ENCODE results near the gene USP2. TPM values are rescaled to one million over a fixed set of nuclear protein-coding genes. Genes with fewer than 3 reads are reported as not detected.

Gene USP2
- total RNA-seq, 1 donor from 2014 or later = 0.24 TPM

DNA sequence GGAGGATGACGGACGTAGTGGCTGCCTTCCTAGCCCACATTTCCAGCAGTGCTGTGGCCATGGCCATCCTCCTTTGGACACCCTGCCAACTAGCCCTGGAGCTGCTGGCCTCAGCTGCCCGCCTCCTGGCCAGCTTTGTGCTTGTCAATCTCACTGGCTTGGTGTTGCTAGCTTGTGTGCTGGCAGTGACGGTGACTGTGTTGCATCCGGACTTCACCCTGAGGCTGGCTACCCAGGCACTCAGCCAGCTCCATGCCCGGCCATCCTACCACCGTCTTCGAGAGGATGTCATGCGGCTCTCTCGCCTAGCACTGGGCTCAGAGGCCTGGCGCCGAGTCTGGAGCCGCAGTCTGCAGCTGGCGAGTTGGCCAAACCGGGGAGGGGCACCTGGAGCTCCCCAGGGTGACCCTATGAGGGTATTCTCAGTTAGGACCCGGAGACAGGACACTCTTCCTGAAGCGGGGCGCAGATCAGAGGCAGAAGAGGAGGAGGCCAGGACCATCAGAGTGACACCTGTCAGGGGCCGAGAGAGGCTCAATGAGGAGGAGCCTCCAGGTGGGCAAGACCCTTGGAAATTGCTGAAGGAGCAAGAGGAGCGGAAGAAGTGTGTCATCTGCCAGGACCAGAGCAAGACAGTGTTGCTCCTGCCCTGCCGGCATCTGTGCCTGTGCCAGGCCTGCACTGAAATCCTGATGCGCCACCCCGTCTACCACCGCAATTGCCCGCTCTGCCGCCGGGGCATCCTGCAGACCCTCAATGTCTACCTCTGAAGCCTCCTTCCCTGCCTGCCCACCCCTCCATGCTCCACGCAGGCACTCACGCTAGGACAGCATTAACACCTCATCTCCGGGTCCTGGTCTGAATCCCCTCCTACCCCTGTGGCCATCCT, 45.6 kb downstream of the USP2 start:
- POLR2A ChIA-PET = no interaction called here
- CTCF ChIA-PET = interaction anchor here (1.0 to 2.2 kb wide), 2 partner anchors 13 to 20 kb away, joined by 3 to 12 read pairs; no protein-coding TSS in a partner anchor
- Mint-ChIP-seq H3K4me1 (peaks cover 35% of the 10 kb centered on the region), H3K4me3 (peak overlapping the region; percentile 99), H3K9me3 (no peaks in the 10 kb centered on the region), H3K27ac (no peak overlapping the region), H3K36me3 (ENCODE audit: low read depth) (peaks cover 15% of the 10 kb centered on the region), H3K27me3 (peaks cover 10% of the 10 kb centered on the region)
- intact Hi-C loops (cut with micrococcal nuclease) = no loop called here
- TF ChIP-seq, protein P1, sequence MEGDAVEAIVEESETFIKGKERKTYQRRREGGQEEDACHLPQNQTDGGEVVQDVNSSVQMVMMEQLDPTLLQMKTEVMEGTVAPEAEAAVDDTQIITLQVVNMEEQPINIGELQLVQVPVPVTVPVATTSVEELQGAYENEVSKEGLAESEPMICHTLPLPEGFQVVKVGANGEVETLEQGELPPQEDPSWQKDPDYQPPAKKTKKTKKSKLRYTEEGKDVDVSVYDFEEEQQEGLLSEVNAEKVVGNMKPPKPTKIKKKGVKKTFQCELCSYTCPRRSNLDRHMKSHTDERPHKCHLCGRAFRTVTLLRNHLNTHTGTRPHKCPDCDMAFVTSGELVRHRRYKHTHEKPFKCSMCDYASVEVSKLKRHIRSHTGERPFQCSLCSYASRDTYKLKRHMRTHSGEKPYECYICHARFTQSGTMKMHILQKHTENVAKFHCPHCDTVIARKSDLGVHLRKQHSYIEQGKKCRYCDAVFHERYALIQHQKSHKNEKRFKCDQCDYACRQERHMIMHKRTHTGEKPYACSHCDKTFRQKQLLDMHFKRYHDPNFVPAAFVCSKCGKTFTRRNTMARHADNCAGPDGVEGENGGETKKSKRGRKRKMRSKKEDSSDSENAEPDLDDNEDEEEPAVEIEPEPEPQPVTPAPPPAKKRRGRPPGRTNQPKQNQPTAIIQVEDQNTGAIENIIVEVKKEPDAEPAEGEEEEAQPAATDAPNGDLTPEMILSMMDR (IDR thresholded peaks at IDR 0.05) = no peak
- ATAC-seq (ENCODE audit: low read depth) (no peak), DNase-seq (no peak)

- ATAC-seq (ENCODE audit: low read depth) = no peak
- Mint-ChIP-seq H3K27ac (peak overlapping the region; percentile 93), H3K27me3 (peaks cover 11% of the 10 kb centered on the region), H3K9me3 (no peaks in the 10 kb centered on the region), H3K4me1 (peaks cover 32% of the 10 kb centered on the region), H3K36me3 (ENCODE audit: low read depth) (peaks cover 15% of the 10 kb centered on the region), H3K4me3 (peak overlapping the region; percentile 99)
- POLR2A ChIA-PET = interaction anchor here (0.5 to 1.4 kb wide), 3 partner anchors 14 to 763 kb away, joined by 4 to 10 read pairs (median 9); partner anchors contain the start of gene ARCN1
- TF ChIP-seq, protein P1 (IDR thresholded peaks at IDR 0.05) = no peak
- no peak for DNase-seq
- CTCF ChIA-PET = interaction anchor here (1.0 to 2.2 kb wide), 2 partner anchors 12 to 21 kb away, joined by 3 to 12 read pairs; no protein-coding TSS in a partner anchor
- intact Hi-C loops (cut with micrococcal nuclease) = no loop called here
Measured at GRCh38 chr11:119335091-119335654, 46.3 kb downstream of the USP2 start.

- intact Hi-C loops (cut with micrococcal nuclease) = loop anchor here (1.0 kb wide), 4 partner anchors 11 to 213 kb away; partner anchors contain the start of genes HINFP and USP2
- H3K4me1 Mint-ChIP-seq = peaks cover 31% of the 10 kb centered on the region
- peak; percentile 97 for ATAC-seq (ENCODE audit: low read depth)
Measured at GRCh38 chr11:119334174-119334930, 47.1 kb downstream of the USP2 start, which contains the start of gene RNF26. RNF26 (plus strand) TSS chr11:119334527; CDS start chr11:119335123, 596 bp downstream.

DNA sequence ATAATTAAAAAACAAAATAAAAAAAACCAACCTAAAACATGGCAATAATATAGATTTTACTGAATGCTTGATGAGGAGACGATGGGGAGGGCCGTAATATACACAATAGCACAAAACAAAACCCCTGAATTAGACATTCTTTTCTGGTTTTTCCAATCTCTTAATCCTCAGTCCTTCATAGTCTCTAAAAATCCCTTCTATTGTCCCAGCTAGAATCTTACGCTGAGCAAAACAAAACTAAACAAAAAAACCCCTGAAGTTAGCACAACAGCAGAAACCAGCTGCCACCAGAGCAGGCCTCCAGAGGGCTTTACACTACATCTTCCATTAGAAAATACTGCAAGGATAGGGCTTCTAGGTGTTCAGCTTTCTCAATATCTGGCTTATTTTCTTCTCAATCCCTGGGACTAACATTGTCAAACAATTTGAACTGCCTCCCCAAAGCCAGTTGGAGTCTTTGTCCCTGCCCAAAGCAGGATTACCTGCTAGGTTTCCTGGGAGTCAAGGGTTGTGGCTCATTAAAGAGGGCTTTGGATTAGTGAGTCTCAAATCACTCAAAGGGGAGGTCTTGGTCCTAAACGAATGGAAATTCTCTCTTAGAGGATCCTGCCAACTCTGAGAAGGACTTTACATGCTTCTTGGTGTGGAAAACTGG, 49.3 kb downstream of the USP2 start:
- no peak overlapping the region for H3K27ac Mint-ChIP-seq

More at GRCh38 chr11:119334174-119334930, 47.1 kb downstream of the USP2 start, which contains the start of gene RNF26:
- H3K4me3 Mint-ChIP-seq = peak within 1 kb of the TSS; percentile 99
- H3K27ac Mint-ChIP-seq = peak within 1 kb of the TSS; percentile 93
- CTCF ChIA-PET = interaction anchor here (2.2 kb wide), 1 partner anchor 11 kb away, joined by 12 read pairs; no protein-coding TSS in a partner anchor
- TF ChIP-seq, protein P1 (IDR thresholded peaks at IDR 0.05) = no peak
- H3K36me3 Mint-ChIP-seq (ENCODE audit: low read depth) = peaks cover 15% of the 10 kb centered on the region
- peaks cover 9% of the 10 kb centered on the region for H3K27me3 Mint-ChIP-seq
- POLR2A ChIA-PET = interaction anchor here (0.5 to 1.4 kb wide), 5 partner anchors 13 to 762 kb away, joined by 3 to 10 read pairs (median 4); partner anchors contain the start of genes ARCN1 and NLRX1
- DNase-seq = peak; percentile 87
- no peaks in the 10 kb centered on the region for H3K9me3 Mint-ChIP-seq

More for the DNA sequence above, 49.3 kb downstream of the USP2 start:
- POLR2A ChIA-PET = no interaction called here
- intact Hi-C loops (cut with micrococcal nuclease) = no loop called here
- no peaks in the 10 kb centered on the region for H3K9me3 Mint-ChIP-seq
- no peak for DNase-seq
- TF ChIP-seq, protein P1 (IDR thresholded peaks at IDR 0.05) = no peak
- H3K4me3 Mint-ChIP-seq = no peak overlapping the region
- H3K36me3 Mint-ChIP-seq (ENCODE audit: low read depth) = peaks cover 14% of the 10 kb centered on the region
- peaks cover 4% of the 10 kb centered on the region for H3K27me3 Mint-ChIP-seq
- CTCF ChIA-PET = interaction anchor here (1.2 kb wide), 1 partner anchor 8 kb away, joined by 4 read pairs; no protein-coding TSS in a partner anchor
- ATAC-seq (ENCODE audit: low read depth) = no peak
- peaks cover 21% of the 10 kb centered on the region for H3K4me1 Mint-ChIP-seq

Measured in activated B cell treated with CpG ODN at 0.5 μM for 24 hours (primary cell).